AG20443 (cell line): ENCODE results near the gene AGPAT4.

Experiments
- DNase-seq: peaks from one replicate; pipeline ENCODE4 v3.0.0; 2012; ENCODE audit warnings: low spot score, mixed read lengths

Gene AGPAT4

DNA sequence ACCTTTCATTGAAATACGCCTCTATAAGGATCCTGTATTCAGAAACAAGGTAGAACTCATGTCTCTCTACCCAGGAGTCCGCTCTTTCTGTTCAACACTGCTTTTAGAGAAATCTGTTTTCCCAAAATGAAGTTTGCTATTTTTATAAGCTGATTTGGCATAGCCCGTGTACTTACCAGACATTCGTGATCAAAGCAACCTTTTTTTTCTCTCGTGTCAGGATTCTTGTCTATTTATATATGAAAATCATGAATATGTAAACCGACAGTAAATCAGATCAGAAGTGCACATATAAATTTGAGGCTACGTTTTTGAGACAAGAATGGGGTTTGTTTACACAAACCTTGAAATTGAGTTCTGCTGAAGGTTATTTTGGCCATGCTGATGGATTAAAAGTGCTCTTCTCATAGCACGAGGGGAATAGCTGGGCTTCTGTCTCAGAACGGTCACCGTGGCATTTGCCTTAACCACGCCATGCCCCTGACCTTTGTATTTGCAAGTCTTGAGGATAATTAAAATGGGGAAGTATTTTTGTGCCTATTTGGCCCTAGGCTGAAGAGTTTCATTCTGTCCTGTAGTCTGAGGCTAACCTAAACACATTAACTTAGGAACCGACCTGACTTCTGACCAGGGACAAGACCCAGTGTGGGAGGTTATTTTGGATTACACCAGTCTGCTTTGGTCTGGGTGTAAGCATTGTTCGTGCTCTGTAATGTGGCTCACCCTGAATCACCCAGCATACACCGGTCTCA, 163.7 kb downstream of the AGPAT4 start:
- DNase-seq = no peak

DNA sequence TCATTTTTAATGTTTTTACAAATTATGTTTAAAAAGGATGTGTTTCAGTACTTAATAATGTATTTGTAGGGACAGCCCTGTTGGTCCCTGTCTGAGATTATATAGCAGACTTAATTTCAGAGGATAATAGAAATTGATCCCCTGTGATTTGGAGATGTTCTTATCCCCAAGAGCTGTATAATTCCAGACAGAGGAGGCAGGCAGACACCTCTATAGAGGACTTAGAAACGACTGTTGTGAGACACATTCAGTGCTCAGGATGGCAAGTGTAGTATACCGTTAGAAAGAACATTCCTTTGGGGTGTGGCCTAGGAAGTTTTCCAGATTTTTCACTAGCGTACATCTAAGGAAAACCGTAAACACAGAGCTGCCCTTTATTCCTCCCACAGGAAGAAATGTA, 164.5 kb downstream of the AGPAT4 start:
- DNase-seq = no peak

DNA sequence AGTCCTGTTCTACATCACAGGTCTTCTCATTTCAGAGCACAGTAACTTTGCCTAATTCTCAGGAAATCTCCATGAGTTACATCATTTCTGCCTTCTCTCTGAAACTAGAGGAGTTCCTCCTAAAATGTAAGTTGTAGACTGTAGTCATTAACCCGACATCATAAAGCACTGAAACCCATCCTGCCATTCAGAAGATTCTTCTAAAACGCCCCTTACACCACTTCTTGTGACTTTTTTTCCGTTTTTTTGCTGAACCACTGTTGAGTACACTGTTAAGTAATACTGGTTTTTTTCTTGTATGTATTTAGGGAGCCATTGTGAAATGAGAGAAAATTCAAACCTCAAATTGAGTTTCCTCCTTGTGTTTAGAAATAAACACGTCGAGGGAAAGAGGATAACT, 164.9 kb downstream of the AGPAT4 start:
- no peak for DNase-seq

DNA sequence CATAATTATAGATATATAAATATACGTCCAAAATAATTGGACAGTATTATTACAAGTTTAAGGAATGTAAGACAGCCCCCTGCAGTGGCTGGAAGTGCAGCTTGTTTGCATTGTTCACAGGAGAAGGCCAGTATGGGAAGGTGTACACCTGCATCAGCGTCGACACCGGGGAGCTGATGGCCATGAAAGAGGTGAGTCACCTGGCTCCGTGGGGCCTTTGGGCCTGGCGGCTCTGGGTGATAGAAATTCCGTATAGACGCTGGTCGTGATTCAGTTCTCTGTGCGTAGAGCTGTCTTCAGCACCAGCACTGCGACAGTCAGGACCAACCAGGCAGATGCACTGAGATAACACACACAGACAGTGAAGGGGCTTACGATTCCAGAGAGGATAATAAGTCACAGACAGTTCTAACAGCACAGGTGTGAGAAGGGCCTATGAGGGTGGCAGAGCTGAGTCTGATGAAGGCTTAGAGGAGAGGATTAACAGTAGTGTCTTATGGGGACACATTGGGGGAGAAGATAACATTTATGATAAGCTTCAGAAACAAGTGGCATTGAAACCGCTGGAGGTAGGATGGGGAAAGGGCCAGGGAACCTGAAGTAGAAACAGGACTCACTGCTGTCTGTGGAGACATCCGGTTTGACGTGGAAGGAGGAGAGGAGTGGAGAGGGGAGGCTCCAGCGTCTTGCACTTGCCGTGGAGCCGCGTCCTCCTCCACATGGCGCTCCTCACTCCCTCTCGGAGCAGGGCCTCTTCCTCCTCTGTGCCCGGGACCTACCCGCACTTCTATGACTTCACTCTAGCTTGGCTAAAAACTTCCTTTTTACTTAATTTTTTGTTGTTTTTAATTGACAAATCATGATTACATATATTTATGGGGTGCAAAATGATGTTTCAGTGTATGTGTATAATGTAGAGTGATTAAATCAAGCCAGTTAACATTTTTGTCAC, 165.8 kb downstream of the AGPAT4 start:
- DNase-seq = no peak

DNA sequence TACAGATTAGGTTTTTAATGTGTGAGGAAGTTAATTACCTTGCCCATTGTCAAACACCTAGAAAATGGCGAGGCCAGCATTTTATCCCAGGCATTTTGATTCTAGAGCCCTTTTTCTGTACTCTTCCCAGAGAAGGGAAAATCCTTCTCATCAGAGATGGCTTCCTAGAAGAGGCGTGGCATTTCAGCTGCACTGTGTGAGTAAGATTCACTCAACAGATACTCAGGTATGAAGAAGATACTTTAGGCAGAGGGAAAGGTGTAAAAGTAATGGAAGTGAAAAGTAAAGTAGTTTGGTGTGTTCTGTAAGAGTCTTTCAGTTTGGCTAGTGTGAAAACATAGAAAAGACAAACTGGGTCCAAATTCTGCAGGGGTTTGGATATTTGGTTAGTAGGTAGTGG, 168.5 kb downstream of the AGPAT4 start:
- no peak for DNase-seq

DNA sequence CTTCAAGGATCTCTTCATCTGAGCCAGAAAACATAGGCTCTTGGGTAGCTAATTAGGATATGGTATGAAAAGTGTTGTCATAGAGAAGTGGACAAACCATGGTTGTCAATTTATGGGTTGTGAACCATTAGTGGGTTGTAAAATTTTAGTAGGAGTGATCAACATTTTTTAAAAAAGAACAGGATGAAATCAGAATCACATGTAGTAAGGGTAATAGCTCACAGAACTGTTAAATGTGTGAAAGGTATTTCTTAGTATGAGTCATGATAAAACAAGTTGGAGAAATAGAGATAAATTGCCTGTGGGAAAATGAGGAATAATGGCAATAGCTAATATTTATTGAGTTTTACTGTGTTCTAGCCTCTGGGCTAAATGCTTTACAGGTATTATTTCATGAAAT, 168.9 kb downstream of the AGPAT4 start:
- no peak for DNase-seq

DNA sequence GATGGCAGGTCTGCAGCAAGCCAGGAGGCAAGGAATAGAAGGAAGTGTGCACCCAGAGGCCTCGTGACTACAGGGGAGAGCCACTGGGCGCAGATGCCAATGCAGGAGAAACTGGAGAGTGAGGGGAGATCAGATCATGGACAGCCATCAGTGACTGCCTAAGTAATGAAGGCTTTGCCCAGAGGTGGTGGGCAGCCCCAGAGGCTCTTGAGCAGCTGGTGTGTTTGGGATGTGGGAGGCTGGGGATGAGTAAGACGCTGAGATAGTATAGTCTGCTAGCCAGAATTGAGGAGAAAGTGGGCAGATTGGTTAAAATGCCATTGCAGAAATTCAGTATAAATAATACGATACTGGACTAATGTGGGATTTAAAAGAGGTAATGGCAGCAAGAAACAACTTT, 170.4 kb downstream of the AGPAT4 start:
- DNase-seq = no peak

DNA sequence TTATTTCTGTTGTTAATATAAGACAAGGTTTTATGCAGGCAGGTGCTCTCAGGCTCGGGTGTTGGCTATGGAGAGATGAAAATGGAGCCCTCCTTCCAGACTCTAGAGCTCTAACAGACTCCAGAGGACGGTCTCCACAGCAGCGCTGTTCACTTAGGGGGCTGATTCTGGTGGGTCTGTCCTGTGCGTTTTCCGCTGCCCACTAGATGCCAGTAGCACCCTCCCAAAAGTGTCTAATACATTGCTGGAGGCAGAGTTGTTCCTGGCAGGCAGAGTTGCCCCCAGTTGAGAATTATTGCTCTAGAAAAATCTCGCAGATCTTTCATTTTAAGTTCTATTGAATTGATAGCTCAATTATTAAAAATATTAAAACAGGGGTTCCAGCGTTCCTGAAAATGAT, 172.3 kb downstream of the AGPAT4 start:
- no peak for DNase-seq

DNA sequence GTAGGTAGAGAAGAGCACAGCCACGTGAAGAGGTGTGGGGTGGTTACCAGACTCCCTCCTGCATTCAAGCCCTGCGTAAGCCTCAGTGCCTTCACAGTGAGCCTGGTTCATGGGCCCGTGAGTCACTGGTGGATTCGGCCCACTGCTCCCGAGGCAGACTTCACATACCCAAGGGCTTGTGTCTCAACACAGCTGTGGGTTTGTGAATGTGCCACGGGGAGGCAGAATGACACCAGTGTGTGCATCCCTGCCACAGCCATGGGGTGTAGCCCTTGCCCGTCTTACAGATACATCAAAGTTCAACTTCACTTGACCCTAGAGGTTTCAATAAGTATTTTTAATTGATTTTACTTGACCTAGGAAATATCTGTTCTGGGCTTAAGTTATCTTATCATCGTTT, 173.8 kb downstream of the AGPAT4 start:
- no peak for DNase-seq

DNA sequence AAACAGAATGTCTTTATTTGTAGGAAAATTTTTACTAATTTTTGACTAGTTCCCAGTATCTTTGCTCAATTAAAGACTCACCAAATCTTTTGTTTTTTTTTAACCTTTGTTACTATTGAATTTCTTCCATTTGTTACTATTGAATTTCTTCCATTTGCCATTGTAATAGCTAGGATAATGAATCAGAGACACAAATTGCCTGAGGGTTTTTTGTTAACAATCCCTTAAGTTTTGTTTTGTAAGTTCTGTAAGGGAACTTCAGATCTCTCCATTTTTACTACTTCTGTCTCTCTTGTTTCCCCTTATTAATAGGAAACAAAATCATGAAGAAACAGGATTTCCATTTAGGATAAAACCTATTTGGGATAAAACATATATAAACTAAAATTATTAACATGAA, 177.9 kb downstream of the AGPAT4 start:
- no peak for DNase-seq

DNA sequence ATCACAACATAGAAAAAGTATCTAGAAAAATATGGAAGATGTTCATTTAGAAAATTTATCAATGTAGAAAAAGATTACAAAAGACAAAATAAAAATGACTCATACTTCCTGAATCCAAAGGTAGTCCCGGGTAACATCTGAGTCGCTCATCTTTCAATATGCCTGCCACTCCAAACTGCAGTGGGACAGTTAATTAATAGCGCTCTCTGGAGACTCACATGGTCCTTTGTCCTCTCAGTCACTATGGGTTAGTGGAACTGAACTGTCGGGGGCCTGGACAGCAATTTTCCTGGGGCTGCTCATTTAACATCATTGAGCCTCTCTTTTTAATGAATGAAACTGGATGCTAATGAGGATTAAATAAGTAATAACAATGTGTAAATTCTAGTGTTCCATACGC, 178.9 kb downstream of the AGPAT4 start:
- no peak for DNase-seq

DNA sequence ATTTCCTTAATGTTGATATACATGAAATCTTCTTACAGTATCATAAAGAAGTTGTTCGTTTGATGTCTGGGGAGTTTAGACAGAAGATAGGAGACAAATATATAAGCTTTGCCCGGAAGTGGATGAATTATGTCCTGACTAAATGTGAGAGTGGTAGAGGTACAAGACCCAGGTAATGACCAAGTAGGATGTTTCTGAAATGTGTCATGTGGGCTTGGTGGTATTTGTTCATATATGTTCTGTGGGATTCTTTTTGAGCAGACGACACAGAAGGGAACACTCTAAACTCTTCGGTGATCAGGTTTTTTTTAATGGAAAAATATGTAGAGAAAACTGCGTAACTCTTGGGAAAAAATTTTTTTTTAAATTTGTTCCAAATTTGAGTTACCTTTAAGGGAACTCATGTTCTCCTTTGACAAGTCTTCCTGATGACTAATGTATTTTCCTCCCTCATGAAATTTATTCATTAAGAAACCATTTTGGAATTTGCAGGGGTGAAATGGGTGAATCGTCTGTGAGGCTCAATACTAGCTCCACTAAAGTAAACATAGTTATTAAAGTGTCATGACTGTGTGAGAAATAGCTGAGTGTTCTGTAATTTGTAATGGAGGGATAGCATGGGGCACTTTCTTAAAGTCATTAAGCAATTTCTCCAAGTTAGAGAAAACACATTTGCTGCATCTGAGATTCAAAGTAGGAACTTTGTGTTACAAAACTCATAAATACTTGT, 181.7 kb downstream of the AGPAT4 start:
- DNase-seq = peak; percentile 22

DNA sequence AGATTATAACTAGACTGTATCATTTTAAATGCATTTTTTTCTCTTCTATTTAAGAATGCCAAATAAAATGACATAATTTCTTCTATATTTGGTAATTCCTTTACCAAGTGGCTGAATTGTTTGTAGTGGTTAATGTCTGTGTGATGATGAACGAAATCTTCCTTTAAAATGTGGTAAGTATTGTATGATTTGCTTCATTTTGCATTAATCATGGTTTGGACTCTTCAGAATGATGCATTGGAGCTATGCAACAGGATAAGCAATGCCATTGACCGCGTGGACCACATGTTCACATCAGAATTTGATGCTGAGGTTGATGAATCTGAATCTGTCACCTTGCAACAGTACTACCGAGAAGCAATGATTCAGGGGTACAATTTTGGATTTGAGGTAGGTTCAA, 182.7 kb downstream of the AGPAT4 start:
- DNase-seq = no peak

DNA sequence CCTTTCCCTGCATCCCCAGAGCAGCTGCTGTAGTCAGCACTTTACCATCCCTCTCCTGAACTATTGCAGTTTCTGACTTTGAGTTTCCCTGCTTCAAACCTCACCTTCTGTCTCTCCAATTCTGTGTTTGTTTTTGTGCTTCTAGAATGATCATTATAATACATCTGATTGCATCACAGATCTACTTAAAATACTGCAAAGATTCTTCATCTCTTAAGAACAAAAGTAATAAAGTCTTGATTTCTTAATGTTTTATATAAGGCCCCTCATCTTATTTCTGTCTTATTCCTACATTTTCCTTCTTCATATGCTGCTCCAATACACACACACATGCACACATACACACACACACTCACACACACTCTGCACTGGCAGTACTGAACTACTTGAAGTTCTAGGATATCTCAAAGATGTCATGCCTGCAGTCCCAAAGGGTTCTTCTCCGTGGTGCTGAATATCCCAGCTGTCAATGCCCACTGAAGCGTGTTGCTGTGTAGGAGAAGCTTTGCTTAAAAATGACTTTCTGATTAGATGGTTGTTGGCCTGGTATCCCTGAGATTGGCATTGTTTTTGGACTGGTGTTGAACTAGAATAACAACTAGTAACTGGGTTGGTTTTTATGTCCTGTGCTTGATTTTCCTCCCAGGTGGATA, 185.1 kb downstream of the AGPAT4 start:
- no peak for DNase-seq

DNA sequence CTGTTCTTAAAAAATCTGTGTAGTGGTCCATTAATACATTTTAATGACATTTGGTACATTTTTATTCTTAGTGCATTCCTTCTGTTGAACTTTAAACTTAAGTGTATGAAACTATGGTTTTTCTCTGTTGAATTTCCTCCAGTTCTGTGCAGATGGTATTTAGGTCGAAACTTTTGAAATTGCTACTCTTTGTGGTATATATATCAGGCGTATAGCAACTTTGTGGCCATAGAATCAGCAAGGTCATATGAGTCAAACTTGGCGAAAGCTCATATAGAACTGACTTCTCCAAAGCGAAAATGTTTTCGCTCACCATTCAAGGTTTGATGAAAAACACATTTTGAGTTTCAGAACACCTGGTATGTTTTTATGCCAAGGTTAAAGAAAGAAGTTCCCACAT, 188.6 kb downstream of the AGPAT4 start:
- no peak for DNase-seq

DNA sequence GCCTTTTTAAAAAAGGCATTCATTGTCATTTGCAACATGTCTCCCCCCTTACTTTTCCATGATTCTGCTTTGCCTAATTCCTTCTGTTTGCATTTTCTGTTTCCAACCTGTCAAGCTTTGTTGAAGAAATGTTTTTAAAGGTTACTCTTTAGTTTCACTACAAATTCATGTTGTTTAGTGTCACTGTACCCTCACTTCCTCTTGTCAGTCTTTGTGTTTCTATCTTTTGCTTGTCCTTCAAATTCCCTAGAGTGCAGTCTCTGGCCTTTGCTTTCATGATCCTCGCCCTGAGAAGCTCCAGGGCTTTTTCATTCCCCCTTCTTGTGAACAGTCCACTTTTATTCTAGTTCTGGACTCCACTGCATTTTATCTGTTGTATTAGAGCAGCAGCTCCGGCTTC, 191.6 kb downstream of the AGPAT4 start:
- DNase-seq = no peak

DNA sequence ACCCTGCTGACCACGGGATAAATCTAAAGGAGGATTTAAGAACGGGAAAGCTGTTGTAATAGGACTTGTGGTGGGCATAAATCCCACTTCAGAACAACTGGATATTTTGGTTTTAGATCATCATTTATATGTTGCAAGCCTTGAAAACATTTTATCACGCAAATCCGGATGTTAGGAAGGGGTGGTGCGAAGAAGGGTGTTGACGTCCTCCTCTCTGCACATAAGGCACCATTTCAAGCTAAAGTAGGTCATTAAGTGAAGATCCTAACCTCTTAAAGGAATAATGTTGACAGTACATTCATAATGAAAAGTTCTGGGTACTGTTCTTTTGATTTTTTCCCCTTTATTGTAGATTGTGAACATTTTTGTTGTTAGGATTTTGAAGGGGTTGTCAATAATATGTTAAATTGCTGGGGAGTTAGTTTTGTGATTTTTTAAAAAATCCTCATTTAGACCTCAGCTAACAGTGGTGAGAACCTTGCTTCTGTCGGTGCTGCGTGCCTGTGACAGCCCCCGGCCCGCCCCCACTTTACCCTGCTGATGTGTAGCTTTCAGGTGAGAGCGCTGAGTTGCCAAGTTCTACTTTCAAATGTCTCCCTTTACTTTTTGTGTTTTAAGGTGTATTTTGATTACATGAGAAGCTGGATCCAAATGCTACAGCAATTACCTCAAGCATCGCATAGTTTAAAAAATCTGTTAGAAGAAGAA, 193.4 kb downstream of the AGPAT4 start:
- DNase-seq = peak; percentile 12
